Tibial nerve (tissue), 4 donors: ENCODE results near the gene CLDN9. TPM values are rescaled to one million over a fixed set of nuclear protein-coding genes. Genes with fewer than 3 reads are reported as not detected.

Source experiments
- DNase-seq, 2 donors: peaks; one replicate each; pipeline ENCODE4 v3.0.0-alpha.2; 2019; ENCODE audit warnings: low spot score in 2 of 2
- H3K27ac ChIP-seq, 4 donors: fragments of 200-600 bp; sonication (generic) in 3 of 4; one replicate each; pipeline ENCODE4 v1.5.1; 2017 to 2019; ENCODE audit warnings: mild to moderate bottlenecking in 1 of 4
- H3K27me3 ChIP-seq, 2 donors: fragments of 200-600 bp; sonication (generic) in 1 of 2; one replicate each; pipeline versions ENCODE4 v1.5.1 to v1.6.0; 2017 to 2019
- H3K36me3 ChIP-seq, 3 donors: fragments of 200-600 bp; sonication (generic); one replicate each; pipeline ENCODE4 v1.5.1; 2018 to 2019
- H3K4me1 ChIP-seq, 4 donors: fragments of 200-600 bp; sonication (generic) in 3 of 4; one replicate each; pipeline ENCODE4 v1.5.1; 2017 to 2019
- H3K4me3 ChIP-seq, 4 donors: fragments of 200-600 bp; sonication (generic) in 3 of 4; one replicate each; pipeline ENCODE4 v1.5.1; 2017 to 2019; ENCODE audit warnings: mild to moderate bottlenecking in 1 of 4, moderate library complexity in 1 of 4
- H3K9me3 ChIP-seq, 4 donors: fragments of 200-600 bp; sonication (generic) in 3 of 4; one replicate each; pipeline ENCODE4 v1.5.1; 2017 to 2019
- CTCF ChIP-seq, 5 experiments: fragments of 200-600 bp in 3 of 5; fragments of 450-650 bp in 2 of 5; sonication (generic) in 3 of 5; IDR thresholded peaks; one replicate each; pipeline ENCODE4 v1.5.1; 2016 to 2019; ENCODE audit warnings: antibody characterized with exemption in 5 of 5, mild to moderate bottlenecking in 3 of 5, moderate library complexity in 2 of 5
- EP300 ChIP-seq, 2 donors: sonication (generic); formaldehyde crosslinking; IDR thresholded peaks; one replicate each; pipeline ENCODE4 v1.6.1; 2017; ENCODE audit warnings: antibody characterized with exemption in 2 of 2, mild to moderate bottlenecking in 1 of 2
- POLR2A ChIP-seq, 2 donors: fragments of 450-650 bp; IDR thresholded peaks; one replicate each; pipeline ENCODE4 v1.6.1; 2017; ENCODE audit warnings: antibody characterized with exemption in 2 of 2, mild to moderate bottlenecking in 2 of 2, moderate library complexity in 2 of 2
- WGBS, 2 donors: methylation state at CpG; one replicate each; pipeline ENCODE4 v1.1.5; 2018; 5-methylcytosine and 5-hydroxymethylcytosine counted together
- total RNA-seq, 4 donors: library from RNA; depleted of rRNA; stranded (reverse); fragments of >200 nt; gene quantifications; one replicate each; pipeline ENCODE4 v1.1.0, GENCODE V29; 2016

Gene CLDN9
- total RNA-seq, 4 donors from 2014 or later = 0.30 TPM; not detected in 3

- 85 to 96% methylated on average over 18 of the region's 18 CpGs for WGBS, 2 donors
- no peaks in the 10 kb centered on the region for H3K9me3 ChIP-seq
- no peak overlapping the region for H3K27ac ChIP-seq
- no peak for TF ChIP-seq POLR2A (IDR thresholded peaks at IDR 0.05)
- TF ChIP-seq EP300 (IDR thresholded peaks at IDR 0.05) = no peak
- no peak for TF ChIP-seq CTCF (IDR thresholded peaks at IDR 0.05)
- H3K4me3 ChIP-seq = no peak overlapping the region
- peaks cover 0 to 22% (median 5%) of the 10 kb centered on the region in 3 donors for H3K36me3 ChIP-seq
- DNase-seq = no peak
- H3K4me1 ChIP-seq = peaks cover 0 to 70% (median 42%) of the 10 kb centered on the region in 4 donors
- peaks cover 0 to 19% of the 10 kb centered on the region in 2 donors for H3K27me3 ChIP-seq
Measured at GRCh38 chr16:3025032-3026002, 12.6 kb downstream of the CLDN9 start.

GRCh38 chr16:3026003-3026378, 13.3 kb downstream of the CLDN9 start:
- Histone ChIP-seq H3K9me3 (no peaks in the 10 kb centered on the region), H3K27me3 (peaks cover 0 to 25% of the 10 kb centered on the region in 2 donors), H3K36me3 (peaks cover 0 to 22% (median 5%) of the 10 kb centered on the region in 3 donors), H3K4me3 (no peak overlapping the region), H3K27ac (no peak overlapping the region), H3K4me1 (peaks cover 0 to 63% (median 40%) of the 10 kb centered on the region in 4 donors)
- no peak for DNase-seq
- TF ChIP-seq CTCF (IDR thresholded peaks at IDR 0.05) (no peak), POLR2A (IDR thresholded peaks at IDR 0.05) (no peak), EP300 (IDR thresholded peaks at IDR 0.05) (no peak)
- WGBS, 2 donors = 92 to 96% methylated on average over 8 of the region's 8 CpGs

- H3K4me1 ChIP-seq = peaks cover 0 to 60% (median 33%) of the 10 kb centered on the region in 4 donors
- DNase-seq = no peak
- H3K36me3 ChIP-seq = peaks cover 0 to 22% (median 5%) of the 10 kb centered on the region in 3 donors
- no peak overlapping the region for H3K27ac ChIP-seq
- 92 to 93% methylated on average over 22 to 24 of the region's 24 CpGs for WGBS, 2 donors
- no peak overlapping the region for H3K4me3 ChIP-seq
- H3K27me3 ChIP-seq = peaks cover 0 to 34% of the 10 kb centered on the region in 2 donors
- TF ChIP-seq CTCF (IDR thresholded peaks at IDR 0.05) (no peak), EP300 (IDR thresholded peaks at IDR 0.05) (no peak), POLR2A (IDR thresholded peaks at IDR 0.05) (no peak)
- H3K9me3 ChIP-seq = no peaks in the 10 kb centered on the region
Measured at GRCh38 chr16:3026609-3027488, 14.1 kb downstream of the CLDN9 start.

- peaks cover 0 to 54% (median 28%) of the 10 kb centered on the region in 4 donors for H3K4me1 ChIP-seq
- peaks cover 0 to 40% of the 10 kb centered on the region in 2 donors for H3K27me3 ChIP-seq
- peaks cover 0 to 22% (median 5%) of the 10 kb centered on the region in 3 donors for H3K36me3 ChIP-seq
- no peaks in the 10 kb centered on the region for H3K9me3 ChIP-seq
- H3K27ac ChIP-seq = no peak overlapping the region
- 86 to 90% methylated on average over 5 to 8 of the region's 8 CpGs for WGBS, 2 donors
- DNase-seq = no peak
- no peak for TF ChIP-seq POLR2A (IDR thresholded peaks at IDR 0.05)
- TF ChIP-seq EP300 (IDR thresholded peaks at IDR 0.05) = no peak
- TF ChIP-seq CTCF (IDR thresholded peaks at IDR 0.05) = no peak
- no peak overlapping the region for H3K4me3 ChIP-seq
Measured at GRCh38 chr16:3027489-3027795, 14.7 kb downstream of the CLDN9 start.
